Activated T-helper 17 cell treated with anti-CD3 and anti-CD28 coated beads, Interleukin-2, amount 50 U/mL, for 72 hours (primary cell): ENCODE measurements around the gene UROS. TPM values are rescaled to one million over a fixed set of nuclear protein-coding genes. Genes with fewer than 3 reads are reported as not detected.

Source experiments
- ATAC-seq: fragments of 150-1000 bp; cut with Tn5 transposase; replicated peaks from 2 replicates; pipeline ENCODE4 v1.10.0; 2021; ENCODE audit warnings: mild to moderate bottlenecking, moderate library complexity
- H3K27ac Mint-ChIP-seq: one replicate; pipeline ENCODE4 v1.8.0; 2022; ENCODE audit warnings: mixed read lengths
- H3K27me3 Mint-ChIP-seq: one replicate; pipeline ENCODE4 v1.8.0; 2022; ENCODE audit warnings: mixed read lengths
- H3K36me3 Mint-ChIP-seq: one replicate; pipeline ENCODE4 v1.8.0; 2022; ENCODE audit warnings: low read depth, mild to moderate bottlenecking, mixed read lengths
- H3K4me1 Mint-ChIP-seq: one replicate; pipeline ENCODE4 v1.8.0; 2022; ENCODE audit warnings: mixed read lengths
- H3K4me3 Mint-ChIP-seq: one replicate; pipeline ENCODE4 v1.8.0; 2022; ENCODE audit warnings: mild to moderate bottlenecking, mixed read lengths
- H3K9me3 Mint-ChIP-seq: one replicate; pipeline ENCODE4 v1.8.0; 2022; ENCODE audit warnings: mixed read lengths
- total RNA-seq, 2 donors: library from RNA; stranded (reverse); gene quantifications; one replicate each; pipeline ENCODE4 v1.2.3, GENCODE V29; 2022

Gene UROS
- total RNA-seq, 2 donors from 2014 or later: 23.0 to 41.1 TPM

DNA sequence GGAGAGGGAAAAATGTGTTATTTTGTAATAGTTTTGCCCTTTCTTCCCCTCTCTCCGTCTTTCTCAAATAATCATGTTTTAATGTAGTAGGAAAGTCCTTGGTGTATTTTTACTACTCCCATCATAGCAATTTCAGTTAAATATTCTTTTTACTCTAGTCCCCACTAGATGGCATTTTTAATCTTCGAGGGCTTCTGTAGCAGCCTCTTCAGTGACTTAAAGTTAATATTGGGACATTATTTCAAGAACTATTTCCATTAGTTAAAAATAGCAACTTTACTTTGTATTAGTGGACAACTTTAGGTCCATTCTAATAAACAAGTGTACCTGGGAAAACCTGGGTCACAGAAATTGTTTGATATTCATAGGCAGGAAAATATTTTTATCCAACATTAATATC, 80.6 kb downstream of the UROS start:
- Mint-ChIP-seq H3K36me3 (peaks cover 100% of the 10 kb centered on the region), H3K4me1 (no peaks in the 10 kb centered on the region), H3K27ac (no peak overlapping the region), H3K27me3 (no peaks in the 10 kb centered on the region), H3K4me3 (no peak overlapping the region), H3K9me3 (no peaks in the 10 kb centered on the region)
- no peak for ATAC-seq

DNA sequence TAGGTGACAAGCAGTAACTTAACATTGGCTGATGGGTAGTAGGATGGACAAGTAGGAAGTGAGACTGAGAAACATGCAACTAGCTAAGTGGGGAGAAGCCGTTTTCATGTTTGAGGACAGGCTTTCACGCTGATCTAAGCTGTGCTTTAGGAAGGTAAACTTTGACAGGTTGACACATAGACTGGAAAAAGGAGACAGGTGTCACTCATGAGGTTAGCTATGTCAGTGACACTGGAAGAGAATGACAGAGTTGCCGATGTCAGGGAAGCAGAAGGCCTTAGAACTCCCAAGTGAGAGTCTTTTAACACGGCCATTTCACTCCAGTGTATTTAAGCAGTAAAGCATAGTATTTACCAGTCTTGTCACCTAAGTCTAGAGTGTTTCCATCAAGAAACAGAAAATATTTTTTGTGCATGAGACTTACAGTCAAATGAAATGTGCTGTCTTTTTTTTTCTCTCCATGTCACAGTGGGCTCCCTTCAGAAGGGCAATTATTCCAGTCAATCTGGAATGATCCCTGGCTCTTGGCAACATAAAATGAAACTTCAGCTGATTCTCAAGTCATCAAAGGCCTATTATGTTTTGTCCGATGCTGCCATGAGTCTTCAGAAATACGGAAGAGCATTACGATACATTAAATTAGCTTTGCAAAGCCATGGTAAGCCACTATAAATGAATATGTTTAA, 82.9 kb downstream of the UROS start:
- no peaks in the 10 kb centered on the region for H3K9me3 Mint-ChIP-seq
- no peak for ATAC-seq
- H3K4me1 Mint-ChIP-seq: no peaks in the 10 kb centered on the region
- no peaks in the 10 kb centered on the region for H3K27me3 Mint-ChIP-seq
- H3K36me3 Mint-ChIP-seq: peaks cover 100% of the 10 kb centered on the region
- H3K27ac Mint-ChIP-seq: no peak overlapping the region
- no peak overlapping the region for H3K4me3 Mint-ChIP-seq

Other genes starting within 250 kb of the UROS start
- not detected for gene TEX36, start 140.1 kb downstream of the UROS start, total RNA-seq
- gene EDRF1, start 103.5 kb downstream of the UROS start, total RNA-seq: 10 to 100 TPM; 35.9 to 38.0 TPM
- gene MMP21, start 47.4 kb downstream of the UROS start, total RNA-seq: not detected
- gene BCCIP, start 288 bp upstream of the UROS start, total RNA-seq: 100 to 1,000 TPM in 1 of 2 donors, 10 to 100 TPM in 1; 58.6 to 116 TPM
- gene DHX32, start 58.0 kb upstream of the UROS start, total RNA-seq: 10 to 100 TPM; 28.4 to 38.9 TPM
- 1 to 10 TPM; 1.2 to 4.7 TPM for gene FANK1, start 73.3 kb upstream of the UROS start, total RNA-seq